OCI-LY3 (cell line): Measurements from ENCODE around the gene DIPK1C.

Experiments
- EZH2phosphoT487 ChIP-seq: fragments of 200-600 bp; shearing (Covaris generic); IDR thresholded peaks from 2 replicates; pipeline ENCODE4 v1.6.1; 2018; ENCODE audit warnings: antibody characterized with exemption, mixed run types, low read depth
- TF ChIP-seq, protein P1 (sequence below): fragments of 200-600, 300-600 bp; sonication (generic); IDR thresholded peaks from 2 replicates; pipeline ENCODE4 v1.5.1; 2014; ENCODE audit warnings: antibody characterized with exemption, low read length, low read depth

DNA sequence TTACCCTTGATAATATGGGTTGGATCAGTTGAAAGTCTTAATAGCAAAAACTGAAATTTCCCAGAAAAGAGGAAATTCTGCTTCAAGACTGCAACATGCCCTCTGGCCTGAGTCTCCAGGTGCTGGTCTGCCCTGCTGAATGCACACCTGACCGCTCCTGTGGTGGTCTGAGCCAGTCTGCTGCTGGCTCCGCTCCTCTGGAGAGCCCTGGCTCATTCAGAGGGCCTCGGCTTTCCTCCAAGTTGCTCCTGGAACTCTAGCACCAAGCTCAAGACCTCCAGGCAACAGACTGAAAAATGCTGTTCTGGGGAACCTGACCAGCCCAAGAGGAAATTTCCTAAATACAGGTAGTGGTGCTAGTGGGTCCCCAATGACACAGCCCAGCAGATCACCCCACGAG is 64.8 kb downstream of the DIPK1C start:
- TF ChIP-seq, protein P1, sequence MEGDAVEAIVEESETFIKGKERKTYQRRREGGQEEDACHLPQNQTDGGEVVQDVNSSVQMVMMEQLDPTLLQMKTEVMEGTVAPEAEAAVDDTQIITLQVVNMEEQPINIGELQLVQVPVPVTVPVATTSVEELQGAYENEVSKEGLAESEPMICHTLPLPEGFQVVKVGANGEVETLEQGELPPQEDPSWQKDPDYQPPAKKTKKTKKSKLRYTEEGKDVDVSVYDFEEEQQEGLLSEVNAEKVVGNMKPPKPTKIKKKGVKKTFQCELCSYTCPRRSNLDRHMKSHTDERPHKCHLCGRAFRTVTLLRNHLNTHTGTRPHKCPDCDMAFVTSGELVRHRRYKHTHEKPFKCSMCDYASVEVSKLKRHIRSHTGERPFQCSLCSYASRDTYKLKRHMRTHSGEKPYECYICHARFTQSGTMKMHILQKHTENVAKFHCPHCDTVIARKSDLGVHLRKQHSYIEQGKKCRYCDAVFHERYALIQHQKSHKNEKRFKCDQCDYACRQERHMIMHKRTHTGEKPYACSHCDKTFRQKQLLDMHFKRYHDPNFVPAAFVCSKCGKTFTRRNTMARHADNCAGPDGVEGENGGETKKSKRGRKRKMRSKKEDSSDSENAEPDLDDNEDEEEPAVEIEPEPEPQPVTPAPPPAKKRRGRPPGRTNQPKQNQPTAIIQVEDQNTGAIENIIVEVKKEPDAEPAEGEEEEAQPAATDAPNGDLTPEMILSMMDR = no peak
- no peak for TF ChIP-seq EZH2phosphoT487
